Measurements from ENCODE around the gene PIEZO2.

GRCh38 chr18:10875811-10876210 lies 273.6 kb downstream of the PIEZO2 start:
- TF ChIP-seq, protein P1, sequence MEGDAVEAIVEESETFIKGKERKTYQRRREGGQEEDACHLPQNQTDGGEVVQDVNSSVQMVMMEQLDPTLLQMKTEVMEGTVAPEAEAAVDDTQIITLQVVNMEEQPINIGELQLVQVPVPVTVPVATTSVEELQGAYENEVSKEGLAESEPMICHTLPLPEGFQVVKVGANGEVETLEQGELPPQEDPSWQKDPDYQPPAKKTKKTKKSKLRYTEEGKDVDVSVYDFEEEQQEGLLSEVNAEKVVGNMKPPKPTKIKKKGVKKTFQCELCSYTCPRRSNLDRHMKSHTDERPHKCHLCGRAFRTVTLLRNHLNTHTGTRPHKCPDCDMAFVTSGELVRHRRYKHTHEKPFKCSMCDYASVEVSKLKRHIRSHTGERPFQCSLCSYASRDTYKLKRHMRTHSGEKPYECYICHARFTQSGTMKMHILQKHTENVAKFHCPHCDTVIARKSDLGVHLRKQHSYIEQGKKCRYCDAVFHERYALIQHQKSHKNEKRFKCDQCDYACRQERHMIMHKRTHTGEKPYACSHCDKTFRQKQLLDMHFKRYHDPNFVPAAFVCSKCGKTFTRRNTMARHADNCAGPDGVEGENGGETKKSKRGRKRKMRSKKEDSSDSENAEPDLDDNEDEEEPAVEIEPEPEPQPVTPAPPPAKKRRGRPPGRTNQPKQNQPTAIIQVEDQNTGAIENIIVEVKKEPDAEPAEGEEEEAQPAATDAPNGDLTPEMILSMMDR (IDR thresholded peaks at IDR 0.05) = no peak
- TF ChIP-seq POLR2A (IDR thresholded peaks at IDR 0.05) (no peak), EP300 (IDR thresholded peaks at IDR 0.05) (no peak), POLR2AphosphoS5 (IDR thresholded peaks at IDR 0.05) (no peak)
